Epithelial cell of prostate (primary cell): Measurements from ENCODE around the gene ZNF362.

ENCODE experiments used
- DNase-seq: peaks from one replicate; pipeline ENCODE4 v3.0.0-alpha.2; 2011; ENCODE audit warnings: low read depth, low spot score
- H3K27ac ChIP-seq: fragments of 450-650 bp; 2 replicates; pipeline ENCODE4 v1.5.1; 2017; ENCODE audit warnings: mild to moderate bottlenecking

The ZNF362 gene

DNA sequence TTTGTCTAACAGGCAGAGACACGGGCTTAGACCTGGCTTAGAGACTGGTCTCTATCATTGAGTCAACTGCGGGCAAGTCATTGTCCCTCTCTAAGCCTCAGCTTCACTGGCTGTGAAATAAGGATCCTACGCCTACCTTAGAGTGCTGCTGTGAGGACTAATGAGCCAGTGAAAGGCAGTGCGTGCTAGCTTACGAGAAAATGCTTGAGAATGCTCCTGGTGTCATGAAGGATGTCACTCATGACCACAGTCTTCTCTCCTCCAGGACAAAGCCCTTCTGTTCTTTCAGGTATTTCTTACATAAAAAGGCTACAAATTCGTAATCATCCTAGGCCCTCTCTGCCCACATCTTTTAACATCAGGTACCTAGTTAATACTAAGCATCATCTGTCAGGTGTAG, 81.1 kb downstream of the ZNF362 start:
- peak overlapping the region; percentile 99 for H3K27ac ChIP-seq
- DNase-seq: no peak

DNA sequence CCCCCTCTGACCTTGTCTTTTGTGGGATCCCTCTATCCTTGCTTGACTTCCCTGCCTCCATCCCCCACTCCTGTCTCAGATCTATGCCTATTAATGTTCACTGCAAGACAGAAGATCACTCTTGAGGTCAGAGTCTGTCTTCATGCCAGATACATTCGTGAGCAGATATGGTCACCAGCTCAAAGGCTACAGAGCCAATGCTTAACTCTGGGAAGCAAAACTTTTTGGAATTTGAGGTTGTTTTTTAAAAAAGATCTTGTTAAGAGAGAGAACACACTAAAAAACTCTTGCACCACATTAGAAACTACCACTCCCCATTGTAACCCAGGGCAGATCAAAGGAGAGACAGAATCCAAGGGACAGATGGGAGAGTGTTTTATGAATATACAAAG, 81.8 kb downstream of the ZNF362 start:
- H3K27ac ChIP-seq: peak overlapping the region; percentile 99
- no peak for DNase-seq

DNA sequence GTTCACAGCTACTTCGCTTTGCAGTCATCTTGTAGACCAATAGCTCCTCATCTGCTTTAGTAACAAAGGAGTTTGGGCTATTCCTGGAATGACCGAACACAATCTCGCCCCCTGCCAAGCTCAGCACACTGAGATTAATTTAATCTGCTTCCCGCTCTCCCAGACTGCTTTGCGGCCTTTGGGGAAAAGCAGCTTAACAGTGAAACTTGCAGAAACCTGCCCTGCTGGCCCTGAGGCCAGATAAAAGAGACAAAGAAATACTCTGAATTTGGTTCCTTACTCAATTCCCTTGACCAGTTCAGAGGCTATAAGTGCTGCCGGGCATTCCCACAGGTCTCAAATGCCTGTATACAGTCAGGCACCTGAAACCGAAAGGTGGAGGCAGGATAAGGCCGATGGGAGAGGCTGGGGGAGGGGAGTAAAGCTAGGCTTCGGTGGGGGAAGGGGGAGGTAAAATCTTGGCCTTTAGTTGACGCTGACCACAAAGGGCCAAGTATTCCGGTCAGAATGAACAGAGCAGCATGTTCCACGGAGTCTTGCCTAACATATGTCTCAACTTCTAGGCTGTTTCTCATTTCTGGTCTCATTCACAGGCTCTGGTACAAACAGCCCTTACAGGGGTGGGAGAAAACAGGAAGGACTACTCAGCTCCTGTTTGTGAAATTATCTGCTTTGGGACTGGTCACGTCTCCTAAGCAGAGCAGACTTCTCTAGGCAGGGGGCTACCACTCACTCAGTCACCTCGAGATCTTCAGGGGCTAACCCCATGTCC, 82.3 kb downstream of the ZNF362 start:
- peak overlapping the region; percentile 99 for H3K27ac ChIP-seq
- no peak for DNase-seq

DNA sequence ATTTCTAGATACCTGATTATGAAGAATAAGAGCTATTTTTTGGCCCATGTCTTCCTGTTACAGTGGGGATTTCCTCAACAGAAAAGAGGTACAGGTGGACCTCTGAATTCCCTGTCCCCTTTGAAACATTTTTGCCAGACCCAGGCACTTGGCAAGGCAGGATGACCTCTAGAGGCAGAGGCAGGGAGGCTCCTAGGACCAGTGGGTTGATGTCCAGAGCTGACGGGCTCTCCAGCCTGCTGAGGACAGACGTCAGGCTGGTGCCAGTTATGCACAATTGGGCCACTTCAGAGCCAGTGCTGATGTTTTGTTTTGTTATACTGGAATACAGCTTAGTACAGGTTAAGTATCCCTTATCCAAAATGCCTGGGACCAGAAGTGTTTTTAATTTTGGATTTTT, 83.1 kb downstream of the ZNF362 start:
- no peak for DNase-seq
- H3K27ac ChIP-seq: peak overlapping the region; percentile 99

DNA sequence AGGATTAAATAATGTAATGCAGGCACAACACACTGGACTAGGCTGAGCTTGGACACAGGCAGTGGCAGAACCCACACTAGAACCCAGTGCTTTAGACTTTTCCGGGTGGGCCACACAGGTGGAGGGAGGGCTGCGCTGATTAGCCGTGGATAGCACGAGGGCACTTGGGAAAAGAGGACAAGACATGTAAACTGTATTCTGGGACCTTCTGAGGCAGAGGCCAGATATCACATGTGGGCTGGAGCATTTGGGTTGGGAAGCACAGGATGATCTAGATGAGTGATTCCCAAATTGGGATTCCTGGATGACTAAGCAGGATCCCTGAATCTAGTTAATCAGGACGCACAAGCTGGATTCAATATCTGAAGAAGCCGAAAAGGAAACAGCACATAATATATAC, 84.9 kb downstream of the ZNF362 start:
- H3K27ac ChIP-seq: peak overlapping the region; percentile 99

DNA sequence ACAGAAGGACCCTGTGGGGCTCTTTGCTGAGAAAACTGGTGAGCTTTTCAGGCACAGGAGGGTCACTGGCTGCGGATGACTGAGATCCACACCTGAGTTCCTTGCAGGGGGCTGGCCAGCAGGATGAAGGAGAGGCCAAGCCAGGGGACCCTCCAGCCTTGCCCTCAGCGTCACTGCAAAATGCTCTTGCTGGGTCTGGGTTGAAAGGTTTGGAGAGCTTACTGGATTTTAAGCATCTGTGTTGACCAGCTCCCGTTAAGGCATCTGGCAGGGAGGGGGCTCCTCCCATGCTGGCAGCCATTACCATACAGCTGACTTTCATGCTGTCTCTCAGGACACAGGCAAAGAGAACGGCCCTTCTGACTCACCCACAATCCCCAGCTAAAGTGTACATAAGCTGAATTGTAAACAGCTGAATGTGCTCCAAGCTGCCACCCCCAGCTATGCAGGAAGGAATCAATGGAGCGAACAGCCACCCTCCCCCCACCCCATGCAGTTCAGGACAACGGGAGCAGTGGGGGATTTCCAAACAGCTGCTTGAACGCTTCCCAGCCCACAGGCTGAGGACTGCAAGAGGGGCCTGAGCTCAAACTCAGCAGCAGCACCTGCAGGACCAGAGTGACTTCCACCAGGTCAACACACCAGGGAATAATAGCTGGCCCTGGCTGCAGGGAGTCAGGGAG, 85.9 kb downstream of the ZNF362 start:
- peak; percentile 68 for DNase-seq
- peak overlapping the region; percentile 99 for H3K27ac ChIP-seq

More for the DNA sequence above, 84.9 kb downstream of the ZNF362 start:
- no peak for DNase-seq

DNA sequence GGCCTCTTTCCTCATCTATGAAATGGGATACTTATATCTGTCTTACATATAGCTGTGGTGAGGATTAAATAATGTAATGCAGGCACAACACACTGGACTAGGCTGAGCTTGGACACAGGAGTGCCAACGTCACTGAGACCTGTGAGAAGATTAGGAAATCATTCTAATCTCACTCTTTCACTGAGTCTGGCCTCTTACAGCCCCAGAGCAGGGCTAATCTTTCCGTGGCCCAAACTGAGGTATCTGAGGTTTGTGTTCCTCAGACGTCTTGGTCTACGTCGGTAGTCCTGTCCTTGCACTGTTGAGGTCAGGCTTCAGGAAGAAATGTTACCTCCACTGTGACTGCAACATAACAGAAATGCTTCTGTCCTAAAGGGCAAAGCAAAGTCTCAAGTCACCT, 87.2 kb downstream of the ZNF362 start:
- peak overlapping the region; percentile 99 for H3K27ac ChIP-seq

DNA sequence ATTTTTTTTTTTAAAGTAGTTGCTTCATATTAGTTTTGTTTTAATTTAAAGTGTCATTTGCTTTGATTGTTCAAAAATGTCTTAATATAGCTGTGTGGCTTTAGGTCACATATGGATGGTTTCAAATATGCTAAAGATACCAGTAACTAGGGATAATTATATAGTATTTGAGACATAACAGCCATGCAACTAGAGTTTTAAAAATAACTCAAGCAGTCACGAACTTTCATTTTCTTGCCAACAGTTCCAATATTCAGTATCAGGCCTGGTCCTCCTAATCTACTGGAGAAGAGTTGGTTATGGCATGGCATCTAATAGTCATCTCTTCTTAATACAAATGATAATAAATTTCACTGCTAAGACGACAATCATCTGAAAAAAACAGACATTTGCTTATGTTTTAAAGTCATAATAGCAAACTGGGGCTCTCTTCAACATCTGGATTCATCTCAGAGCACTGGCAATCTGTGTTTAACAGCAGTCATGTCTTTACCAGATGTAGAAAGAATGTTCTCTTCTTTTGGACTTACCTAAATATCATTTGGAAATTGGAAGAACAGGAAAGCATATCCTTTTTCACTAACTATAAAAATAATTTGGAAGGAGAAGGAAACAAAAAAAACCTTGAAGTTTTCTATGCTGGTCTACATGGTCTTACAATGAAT, 88.7 kb downstream of the ZNF362 start:
- no peak for DNase-seq
- peak overlapping the region; percentile 99 for H3K27ac ChIP-seq

More for the DNA sequence above, 87.2 kb downstream of the ZNF362 start:
- DNase-seq: no peak

DNA sequence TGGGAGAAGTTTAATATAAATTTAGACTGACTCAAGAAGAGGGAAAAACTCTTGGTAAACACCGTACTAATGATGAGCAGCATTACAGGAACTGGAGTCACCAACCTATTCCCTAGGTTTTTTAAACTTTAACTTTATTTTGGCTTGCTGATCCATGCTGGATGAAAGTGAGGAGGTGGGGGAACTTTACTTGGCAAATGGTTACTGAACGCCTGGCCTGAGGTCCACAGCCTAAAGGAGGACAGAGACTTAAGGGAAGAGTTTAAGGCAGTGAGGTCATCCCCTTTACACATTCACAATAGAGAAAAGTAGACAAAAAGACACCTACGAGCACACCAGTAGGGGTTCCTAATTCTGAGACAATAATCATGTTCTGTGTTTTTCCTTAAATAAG, 90.2 kb downstream of the ZNF362 start:
- no peak for DNase-seq
- peak overlapping the region; percentile 99 for H3K27ac ChIP-seq

DNA sequence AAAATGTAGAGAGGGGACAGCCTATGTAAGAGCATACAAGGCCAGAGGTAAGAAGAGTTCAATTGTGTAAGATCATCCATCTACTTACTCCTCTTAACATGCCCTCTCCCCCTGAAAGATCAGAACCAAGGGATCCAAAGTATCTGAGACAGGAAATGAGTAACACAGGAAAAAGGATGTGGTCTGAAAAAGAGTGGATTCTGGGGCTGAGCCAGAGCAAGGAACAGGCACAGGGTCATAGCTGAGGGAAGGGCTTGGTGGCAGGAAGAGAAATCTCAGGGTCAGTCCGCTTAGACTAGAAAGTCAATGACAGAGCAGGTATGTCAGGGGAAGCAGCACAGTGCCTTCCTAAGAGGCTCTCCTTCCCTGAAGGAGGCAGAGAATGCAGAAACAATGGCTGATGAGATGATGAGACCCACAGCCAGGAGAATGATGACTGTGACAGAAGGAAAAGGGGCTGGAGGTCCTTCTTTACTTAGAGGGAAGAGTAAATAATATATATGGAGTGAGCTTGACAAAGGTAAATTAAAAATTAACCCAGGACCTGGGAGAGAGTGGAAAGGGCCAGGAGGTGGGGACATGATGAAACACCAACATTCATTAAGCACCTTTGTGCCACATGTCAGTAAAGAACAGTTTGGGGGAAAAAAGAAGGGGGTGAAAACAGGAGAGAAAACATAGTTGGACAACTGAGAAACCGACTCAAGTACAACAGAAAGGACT, 90.8 kb downstream of the ZNF362 start:
- H3K27ac ChIP-seq: peak overlapping the region; percentile 99
- DNase-seq: no peak

DNA sequence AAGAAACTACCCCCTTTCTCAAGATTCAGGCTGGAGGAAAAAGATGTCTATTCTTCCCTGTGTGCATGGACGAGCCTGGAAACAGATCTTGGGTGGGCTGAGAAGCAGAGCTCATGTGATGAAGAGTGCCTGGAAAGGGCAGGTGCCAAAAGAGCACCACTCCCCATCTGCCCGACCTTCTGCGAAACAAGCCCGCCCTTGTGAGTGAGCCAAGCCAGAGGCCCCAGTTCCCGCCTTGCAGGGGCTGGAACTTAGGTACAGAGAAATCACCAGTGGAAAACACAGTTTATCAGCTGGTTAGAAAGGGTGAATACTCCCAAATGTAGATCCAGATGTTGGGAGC, 91.3 kb downstream of the ZNF362 start:
- peak overlapping the region; percentile 99 for H3K27ac ChIP-seq
- DNase-seq: no peak

DNA sequence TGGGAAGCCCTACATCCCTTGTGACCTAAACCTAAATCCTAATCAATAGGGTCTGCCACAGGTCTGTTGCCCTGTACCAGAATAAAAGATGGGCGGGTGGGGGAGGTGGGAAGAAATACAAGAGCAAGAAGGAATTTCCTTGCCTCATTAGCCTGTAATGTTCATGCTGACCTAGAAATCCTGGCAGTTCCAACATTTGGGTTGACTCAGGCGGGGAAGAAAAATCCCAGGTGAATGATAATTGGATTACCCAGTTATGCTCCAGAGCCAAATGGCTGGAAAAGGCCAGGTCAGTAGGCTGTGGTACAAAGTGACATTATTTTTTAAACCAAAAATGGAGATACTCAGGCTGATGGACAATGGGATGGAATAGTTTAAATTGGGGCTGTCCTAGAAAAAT, 91.9 kb downstream of the ZNF362 start:
- no peak for DNase-seq
- H3K27ac ChIP-seq: peak overlapping the region; percentile 99

DNA sequence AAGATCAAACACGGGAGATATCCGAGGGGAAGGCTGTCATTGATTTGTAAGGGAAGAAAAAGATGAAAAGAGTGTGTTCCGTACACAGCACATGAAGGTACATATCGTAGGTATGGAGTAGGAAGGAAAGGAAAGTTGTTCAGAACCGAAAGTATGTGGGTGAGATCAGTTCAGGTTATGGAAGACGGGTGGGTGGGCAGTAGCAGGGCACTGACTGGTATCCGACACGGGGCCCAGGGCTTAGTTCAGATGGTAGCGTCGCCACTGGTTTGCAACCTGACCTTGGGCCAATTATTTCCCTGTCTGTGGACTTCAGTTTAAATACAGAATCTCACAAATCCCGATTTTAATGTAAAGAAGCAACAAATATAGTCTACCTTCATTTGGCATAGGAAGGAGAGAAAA, 92.4 kb downstream of the ZNF362 start:
- peak overlapping the region; percentile 99 for H3K27ac ChIP-seq
- no peak for DNase-seq

DNA sequence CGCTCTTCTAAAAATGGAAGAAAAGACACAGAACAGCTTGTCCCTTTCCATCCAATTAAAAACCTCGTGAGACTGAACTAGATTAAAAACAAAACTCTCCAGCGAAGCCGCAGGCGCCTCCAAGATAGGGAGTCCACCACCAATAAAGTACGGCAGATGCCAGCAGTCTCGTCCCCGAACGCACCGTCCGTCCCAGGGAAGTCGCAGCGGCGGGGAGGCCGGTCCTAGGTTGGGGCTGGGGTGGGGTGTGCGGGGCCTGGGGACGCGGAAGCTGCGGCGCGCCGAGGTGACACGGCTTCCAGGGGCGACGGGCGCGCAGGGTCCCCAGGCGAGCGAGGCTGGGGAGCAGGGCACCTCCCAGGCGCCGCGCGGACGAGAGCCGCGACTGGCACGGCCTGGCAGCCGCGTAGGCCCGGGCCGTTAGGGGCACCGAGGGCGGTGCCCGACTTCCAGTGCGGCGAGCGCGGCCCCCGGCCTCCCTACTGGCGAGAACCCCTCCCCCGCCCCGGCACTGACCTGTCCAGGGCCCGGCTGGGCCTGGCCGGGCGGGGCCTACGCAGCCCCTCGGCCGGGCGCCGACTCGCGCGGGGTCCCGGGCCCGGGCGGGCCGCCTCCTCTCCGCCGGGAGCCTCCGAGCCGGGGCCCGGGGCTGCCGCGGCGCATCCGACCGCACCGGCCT, 92.9 kb downstream of the ZNF362 start:
- H3K27ac ChIP-seq: peak overlapping the region; percentile 99
- no peak for DNase-seq

DNA sequence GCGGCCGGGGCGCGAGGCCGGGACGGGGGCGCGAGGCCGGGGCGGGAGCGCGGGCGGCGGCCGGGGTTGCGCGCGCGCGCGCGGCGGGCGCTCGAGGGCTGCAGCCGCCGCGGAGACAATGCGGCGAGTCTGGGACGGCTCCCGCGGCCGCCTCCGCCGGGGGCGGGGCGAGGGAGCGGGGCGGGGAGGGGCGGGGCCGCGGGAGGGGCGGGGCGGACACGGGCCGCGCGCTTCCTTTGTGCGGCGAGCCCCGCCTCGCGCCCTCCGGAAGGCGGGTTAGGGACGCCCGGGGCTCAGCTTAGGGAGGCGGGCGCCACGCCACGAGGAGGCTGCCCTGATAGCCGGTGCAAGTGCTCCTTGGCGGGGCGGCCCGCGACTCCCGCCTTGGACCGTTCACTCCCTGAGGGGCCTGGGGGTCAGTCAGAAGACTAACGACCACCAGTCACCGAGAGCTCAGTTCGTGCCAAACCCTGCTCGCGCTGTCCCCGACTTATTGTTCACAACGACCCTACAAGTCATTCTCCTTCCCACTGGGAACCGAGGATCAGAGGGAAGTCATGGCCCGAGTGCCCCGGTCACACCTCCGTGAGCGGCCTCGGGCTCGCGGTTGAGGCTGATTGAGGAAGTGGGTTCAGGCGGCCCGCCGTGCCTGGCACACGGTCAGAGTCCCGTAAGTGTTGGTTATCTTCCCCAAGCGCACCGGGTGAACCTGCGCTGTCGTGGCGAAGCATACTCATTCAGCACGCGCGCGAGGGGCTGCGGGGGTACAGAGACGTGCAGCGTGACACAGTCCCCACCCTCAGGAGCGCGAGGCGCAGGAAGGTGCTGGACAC, 93.7 kb downstream of the ZNF362 start:
- DNase-seq: no peak
- peak overlapping the region; percentile 99 for H3K27ac ChIP-seq
